OCI-LY3 (cell line): ENCODE data around the gene PTCD2.

ENCODE experiments used
- H2AFZ ChIP-seq: fragments of 200-600, 300-600 bp; shearing (Covaris generic); 2 replicates; pipeline ENCODE4 v1.6.0; 2014; ENCODE audit warnings: antibody characterized with exemption, low read depth, low read length
- H3K27ac ChIP-seq: fragments of 200-600, 300-600 bp; sonication (generic); 2 replicates; pipeline ENCODE4 v1.5.1; 2014; ENCODE audit warnings: mild to moderate bottlenecking, low read length, moderate library complexity, mixed read lengths
- H3K27me3 ChIP-seq: fragments of 200-600, 300-600 bp; sonication (generic); 2 replicates; pipeline ENCODE4 v1.6.1; 2014; ENCODE audit warnings: low read depth, low read length, mixed read lengths
- H3K36me3 ChIP-seq: fragments of 200-600, 300-600 bp; sonication (generic); replicated peaks from 2 replicates; pipeline ENCODE3; 2014; ENCODE audit warnings: low read depth, low read length, mixed read lengths
- H3K4me1 ChIP-seq: fragments of 300-600, 200-600 bp; sonication (generic); 2 replicates; pipeline ENCODE4 v1.6.1; 2014; ENCODE audit warnings: low read length, mixed read lengths
- H3K4me2 ChIP-seq: fragments of 200-600, 300-600 bp; sonication (generic); 2 replicates; pipeline ENCODE4 v1.6.1; 2014; ENCODE audit warnings: low read length, mixed read lengths
- H3K4me3 ChIP-seq: fragments of 300-600, 200-600 bp; sonication (generic); 2 replicates; pipeline ENCODE4 v1.5.1; 2014; ENCODE audit warnings: antibody characterized with exemption, mild to moderate bottlenecking, low read length, moderate library complexity
- H3K79me2 ChIP-seq: fragments of 300-600, 200-600 bp; shearing (Covaris generic); 2 replicates; pipeline ENCODE4 v1.6.1; 2014; ENCODE audit warnings: mild to moderate bottlenecking, low read length, mixed read lengths
- H3K9ac ChIP-seq: fragments of 300-600, 200-600 bp; shearing (Covaris generic); 2 replicates; pipeline ENCODE4 v1.6.0; 2014; ENCODE audit warnings: mild to moderate bottlenecking, low read length, moderate library complexity
- H3K9me3 ChIP-seq: fragments of 200-600, 300-600 bp; shearing (Covaris generic); 2 replicates; pipeline ENCODE4 v1.6.1; 2014; ENCODE audit warnings: low read length, mixed read lengths; ENCODE audit not compliant: insufficient read depth
- H4K20me1 ChIP-seq: fragments of 200-600, 300-600 bp; sonication (generic); 2 replicates; pipeline ENCODE4 v1.6.1; 2016; ENCODE audit warnings: low read length, mixed read lengths; ENCODE audit not compliant: insufficient read depth
- CTCF ChIP-seq: fragments of 200-600, 300-600 bp; sonication (generic); IDR thresholded peaks from 2 replicates; pipeline ENCODE4 v1.5.1; 2014; ENCODE audit warnings: antibody characterized with exemption, low read length, low read depth
- EZH2phosphoT487 ChIP-seq: fragments of 200-600 bp; shearing (Covaris generic); IDR thresholded peaks from 2 replicates; pipeline ENCODE4 v1.6.1; 2018; ENCODE audit warnings: antibody characterized with exemption, mixed run types, low read depth

Gene PTCD2

GRCh38 chr5:72307968-72308852, 12.0 kb upstream of the PTCD2 start:
- Histone ChIP-seq H3K27me3 (no peaks in the 10 kb centered on the region), H4K20me1 (no peaks in the 10 kb centered on the region), H2AFZ (no peak overlapping the region), H3K79me2 (peaks cover 48% of the 10 kb centered on the region), H3K27ac (peak overlapping the region; percentile 91), H3K4me3 (peak overlapping the region; percentile 94), H3K9me3 (no peaks in the 10 kb centered on the region), H3K4me1 (peaks cover 37% of the 10 kb centered on the region), H3K36me3 (peaks cover 8% of the 10 kb centered on the region), H3K4me2 (peak overlapping the region; percentile 89), H3K9ac (peak overlapping the region; percentile 91)
- TF ChIP-seq CTCF: peak; percentile 65
- no peak for TF ChIP-seq EZH2phosphoT487

GRCh38 chr5:72308853-72309191, 11.4 kb upstream of the PTCD2 start:
- Histone ChIP-seq H3K27me3 (no peaks in the 10 kb centered on the region), H3K79me2 (peaks cover 48% of the 10 kb centered on the region), H2AFZ (no peak overlapping the region), H3K4me2 (peak overlapping the region; percentile 66), H3K9ac (peak overlapping the region; percentile 61), H3K36me3 (peaks cover 8% of the 10 kb centered on the region), H3K4me1 (peaks cover 37% of the 10 kb centered on the region), H4K20me1 (no peaks in the 10 kb centered on the region), H3K27ac (peak overlapping the region; percentile 67), H3K4me3 (peak overlapping the region; percentile 94), H3K9me3 (no peaks in the 10 kb centered on the region)
- TF ChIP-seq CTCF (no peak), EZH2phosphoT487 (no peak)

GRCh38 chr5:72313141-72313540, 7.0 kb upstream of the PTCD2 start:
- H3K9ac ChIP-seq: no peak overlapping the region

More at GRCh38 chr5:72313141-72313540, 7.0 kb upstream of the PTCD2 start:
- H3K27ac ChIP-seq: no peak overlapping the region
- H3K4me2 ChIP-seq: no peak overlapping the region
- H3K27me3 ChIP-seq: no peaks in the 10 kb centered on the region
- no peaks in the 10 kb centered on the region for H4K20me1 ChIP-seq
- H3K79me2 ChIP-seq: peaks cover 49% of the 10 kb centered on the region
- TF ChIP-seq CTCF: no peak
- TF ChIP-seq EZH2phosphoT487: no peak
- peaks cover 7% of the 10 kb centered on the region for H3K4me1 ChIP-seq
- H2AFZ ChIP-seq: no peak overlapping the region
- H3K9me3 ChIP-seq: no peaks in the 10 kb centered on the region
- peaks cover 10% of the 10 kb centered on the region for H3K36me3 ChIP-seq
- H3K4me3 ChIP-seq: no peak overlapping the region
